ENCODE results near the gene ALK.

ALK gene

GRCh38 chr2:29725610-29726009, 195.8 kb downstream of the ALK start:
- no peak for DNase-seq (ENCODE audit: extremely low read depth, low read depth)
- TF ChIP-seq, protein P1, sequence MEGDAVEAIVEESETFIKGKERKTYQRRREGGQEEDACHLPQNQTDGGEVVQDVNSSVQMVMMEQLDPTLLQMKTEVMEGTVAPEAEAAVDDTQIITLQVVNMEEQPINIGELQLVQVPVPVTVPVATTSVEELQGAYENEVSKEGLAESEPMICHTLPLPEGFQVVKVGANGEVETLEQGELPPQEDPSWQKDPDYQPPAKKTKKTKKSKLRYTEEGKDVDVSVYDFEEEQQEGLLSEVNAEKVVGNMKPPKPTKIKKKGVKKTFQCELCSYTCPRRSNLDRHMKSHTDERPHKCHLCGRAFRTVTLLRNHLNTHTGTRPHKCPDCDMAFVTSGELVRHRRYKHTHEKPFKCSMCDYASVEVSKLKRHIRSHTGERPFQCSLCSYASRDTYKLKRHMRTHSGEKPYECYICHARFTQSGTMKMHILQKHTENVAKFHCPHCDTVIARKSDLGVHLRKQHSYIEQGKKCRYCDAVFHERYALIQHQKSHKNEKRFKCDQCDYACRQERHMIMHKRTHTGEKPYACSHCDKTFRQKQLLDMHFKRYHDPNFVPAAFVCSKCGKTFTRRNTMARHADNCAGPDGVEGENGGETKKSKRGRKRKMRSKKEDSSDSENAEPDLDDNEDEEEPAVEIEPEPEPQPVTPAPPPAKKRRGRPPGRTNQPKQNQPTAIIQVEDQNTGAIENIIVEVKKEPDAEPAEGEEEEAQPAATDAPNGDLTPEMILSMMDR (IDR thresholded peaks at IDR 0.05; ENCODE audit: low read depth, low read length) = no peak

DNA sequence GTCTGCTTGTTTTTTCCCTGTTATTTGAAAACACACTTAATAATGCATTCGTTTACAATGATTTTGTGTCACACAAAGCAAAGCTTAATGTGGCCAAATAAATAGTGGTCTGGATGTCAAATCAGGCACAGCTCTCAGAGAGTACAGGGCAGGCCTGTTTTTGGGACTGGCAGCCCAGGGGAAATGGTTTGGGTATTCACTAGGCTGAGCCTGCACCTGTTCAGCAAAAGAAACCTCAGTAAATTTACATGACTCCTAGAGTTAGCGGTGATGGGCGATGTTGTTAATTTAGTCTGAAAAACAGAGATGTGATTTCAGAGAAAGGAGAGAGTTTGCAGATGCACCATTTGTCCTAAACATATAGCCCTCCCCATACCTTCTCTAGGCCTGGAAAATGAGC, 197.1 kb downstream of the ALK start:
- TF ChIP-seq, protein P1 (IDR thresholded peaks at IDR 0.05; ENCODE audit: low read depth, low read length) = no peak
- no peak for DNase-seq (ENCODE audit: extremely low read depth, low read depth)

- DNase-seq (ENCODE audit: extremely low read depth, low read depth) = no peak
These were observed 198.0 kb downstream of the ALK start for GRCh38 chr2:29723255-29724001.

DNA sequence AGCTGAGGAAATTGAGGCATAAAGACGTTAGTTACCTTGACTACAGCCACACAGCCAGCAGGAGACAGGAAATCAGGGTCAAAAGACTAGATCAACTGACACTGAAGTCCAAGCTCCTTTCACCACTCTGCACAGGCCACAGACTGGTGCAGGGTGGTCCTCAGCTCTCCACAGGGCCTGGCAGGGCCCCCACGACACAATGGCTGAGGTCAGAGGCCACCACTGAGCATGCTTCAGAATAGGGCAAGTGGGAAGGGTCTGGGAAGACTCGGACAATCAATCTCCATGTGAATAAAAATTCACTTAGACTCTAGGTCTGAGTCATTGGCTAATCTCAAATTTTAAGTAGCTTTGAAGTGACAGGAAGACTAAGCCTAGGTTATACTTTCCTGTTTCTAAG, 201.7 kb downstream of the ALK start:
- TF ChIP-seq, protein P1 (IDR thresholded peaks at IDR 0.05; ENCODE audit: low read depth, low read length) = no peak
- no peak for DNase-seq (ENCODE audit: extremely low read depth, low read depth)

More at GRCh38 chr2:29723255-29724001, 198.0 kb downstream of the ALK start:
- TF ChIP-seq, protein P1 (IDR thresholded peaks at IDR 0.05; ENCODE audit: low read depth, low read length) = no peak

DNA sequence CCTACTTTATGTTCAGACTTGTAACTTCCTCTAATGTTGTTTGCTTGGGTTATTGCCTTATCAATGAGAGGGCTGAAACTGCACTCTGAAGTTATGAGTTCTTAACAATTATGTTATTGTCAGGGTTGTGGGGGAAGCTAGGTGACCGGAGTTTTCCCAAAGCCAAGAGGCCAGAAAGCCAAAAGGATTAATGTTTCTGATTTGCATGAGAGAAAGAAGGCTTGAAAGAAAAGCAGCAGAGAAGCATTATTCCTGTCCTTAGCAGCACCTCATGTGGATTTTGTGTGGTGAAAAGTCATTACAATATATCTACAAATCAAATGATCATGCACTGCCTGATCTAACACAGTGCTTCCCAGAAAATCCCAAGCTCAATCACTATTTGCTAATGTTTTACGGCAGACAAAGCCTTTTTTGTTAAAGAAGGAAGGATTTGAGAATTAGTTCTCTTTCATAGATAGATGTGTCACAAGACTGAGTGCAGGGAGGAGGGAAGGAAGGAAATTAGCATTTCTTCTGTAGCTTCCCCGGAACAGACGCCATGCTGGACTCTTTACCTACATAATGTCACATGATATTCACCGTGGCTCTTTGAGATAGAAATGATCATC, 203.2 kb downstream of the ALK start:
- DNase-seq (ENCODE audit: extremely low read depth, low read depth) = no peak
- TF ChIP-seq, protein P1 (IDR thresholded peaks at IDR 0.05; ENCODE audit: low read depth, low read length) = no peak

GRCh38 chr2:29715655-29716054, 205.7 kb downstream of the ALK start:
- DNase-seq (ENCODE audit: extremely low read depth, low read depth) = no peak
- TF ChIP-seq, protein P1 (IDR thresholded peaks at IDR 0.05; ENCODE audit: low read depth, low read length) = no peak

DNA sequence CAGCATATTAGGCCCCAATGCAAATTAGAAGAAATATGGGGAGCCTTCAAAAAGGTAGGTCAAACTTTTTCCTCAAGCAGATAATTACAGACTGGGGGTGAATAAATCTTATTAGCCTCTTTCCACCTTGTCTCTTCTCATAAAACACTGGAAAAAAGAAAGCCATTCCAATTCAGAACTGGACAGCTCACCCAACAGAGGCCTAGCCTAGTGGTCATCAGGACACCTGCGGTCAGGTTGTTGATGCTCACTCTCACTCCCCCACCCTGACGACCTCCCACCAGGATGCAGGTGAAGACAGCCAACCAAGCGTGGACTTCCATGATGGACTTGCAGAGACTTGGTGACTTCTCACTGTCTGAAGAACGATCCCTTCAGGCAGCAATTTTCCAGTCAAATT, 207.1 kb downstream of the ALK start:
- TF ChIP-seq, protein P1 (IDR thresholded peaks at IDR 0.05; ENCODE audit: low read depth, low read length) = no peak
- DNase-seq (ENCODE audit: extremely low read depth, low read depth) = no peak

Measured in AG09319 (cell line).